Measurements from ENCODE around the gene ACTN4.
"Not testable (repeated sequence)": the region's sequence is repeated elsewhere in the genome, so short reads cannot be mapped to it uniquely, and the experiment has no call there.

- not testable (repeated sequence) for TF ChIP-seq CTCF, POLR2A, EP300 (IDR thresholded peaks at IDR 0.05)
These were observed 114.5 kb downstream of the ACTN4 start for GRCh38 chr19:38761884-38762389.
